ENCODE results near the gene FAM184B. TPM values are rescaled to one million over a fixed set of nuclear protein-coding genes. Genes with fewer than 3 reads are reported as not detected.

The FAM184B gene
- total RNA-seq, 1 experiment from 2014 or later, result 0.09 TPM

DNA sequence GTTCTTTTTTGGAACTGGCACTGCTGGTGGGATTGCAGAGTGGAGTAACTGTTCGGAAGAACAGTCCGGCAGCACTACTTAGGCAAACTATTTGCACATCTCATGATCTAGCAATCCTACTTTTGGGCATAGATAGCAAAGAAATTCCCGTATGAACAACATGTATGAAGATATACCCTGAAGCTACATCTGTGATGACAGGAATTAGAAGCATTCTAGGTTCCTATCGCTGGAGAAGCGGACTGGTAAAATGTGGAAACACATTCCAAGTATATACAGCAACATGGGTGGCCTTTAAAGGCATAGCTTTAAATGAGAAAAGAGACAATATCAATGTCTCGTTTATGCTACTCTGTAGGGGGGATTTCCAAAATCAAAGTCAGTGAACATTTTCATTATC, 26.0 kb upstream of the FAM184B start:
- H4K91ac ChIP-seq (ENCODE audit: insufficient read length, low read depth, low read length), result no peak overlapping the region
- no peak overlapping the region; a peak in 1 of 7 replicates for H3K27ac Mint-ChIP-seq
- H3K27me3 ChIP-seq (ENCODE audit: insufficient read depth, low read length), result no peaks in the 10 kb centered on the region
- H2AFZ ChIP-seq (ENCODE audit: low read length), result no peak overlapping the region
- H3K56ac ChIP-seq (ENCODE audit: insufficient read length, low read depth, low read length), result no peak overlapping the region
- H3K27ac ChIP-seq (ENCODE audit: insufficient read length, low read depth, low read length), result no peak overlapping the region
- H2BK5ac ChIP-seq (ENCODE audit: insufficient read length, low read length), result no peak overlapping the region
- no peak for DNase-seq
- no peak overlapping the region for H3K18ac ChIP-seq (ENCODE audit: insufficient read length, low read depth, low read length)
- peak overlapping the region; percentile 1 to 73; a peak in 1 of 5 replicates for H3K4me3 Mint-ChIP-seq
- no peak overlapping the region for H2BK15ac ChIP-seq (ENCODE audit: low read depth, low read length)
- peaks cover 27 to 28% of the 10 kb centered on the region in 2 experiments for H3K4me1 Mint-ChIP-seq
- peaks cover 40 to 66% (median 40%) of the 10 kb centered on the region in 3 experiments for H3K36me3 Mint-ChIP-seq (ENCODE audit: insufficient read depth in 1 of 3, low read depth in 3 of 3)
- H3K79me1 ChIP-seq (ENCODE audit: insufficient read depth, low read depth, low read length, poor library complexity, severe bottlenecking), result no peaks in the 10 kb centered on the region
- no peaks in the 10 kb centered on the region for H4K20me1 ChIP-seq (ENCODE audit: control insufficient read depth, insufficient read depth, insufficient read length)
- H3T11ph ChIP-seq (ENCODE audit: low read length), result no peak overlapping the region
- no peak overlapping the region for H2BK12ac ChIP-seq (ENCODE audit: insufficient read length, low read depth, low read length)
- H3K27me3 Mint-ChIP-seq (ENCODE audit: low read depth), result no peaks in the 10 kb centered on the region
- H3K14ac ChIP-seq (ENCODE audit: insufficient read depth, low read length), result no peak overlapping the region
- no peaks in the 10 kb centered on the region for H3K9me3 ChIP-seq (ENCODE audit: control insufficient read depth, low read depth, low read length)
- no peak overlapping the region for H2BK20ac ChIP-seq (ENCODE audit: low read depth, low read length, poor library complexity, severe bottlenecking)
- H4K5ac ChIP-seq (ENCODE audit: insufficient read length, low read depth, low read length), result no peak overlapping the region
- H3K23me2 ChIP-seq (ENCODE audit: insufficient read length, low read depth, low read length, poor library complexity, severe bottlenecking), result peaks cover 3% of the 10 kb centered on the region
- H4K8ac ChIP-seq (replicated peaks; ENCODE audit: insufficient read length, low read depth, low read length), result no peak overlapping the region
- peaks cover 2% of the 10 kb centered on the region; the same call in 1 of the 2 replicates for H3K4me1 ChIP-seq (ENCODE audit: insufficient read depth, low read length)
- no peak overlapping the region for H3K9ac ChIP-seq (ENCODE audit: extremely low read depth, insufficient read length, low read length)
- peaks cover 29% of the 10 kb centered on the region; the same call in 1 of the 2 replicates for H3K79me2 ChIP-seq (ENCODE audit: insufficient read depth, low read length)
- peak overlapping the region; percentile 38 for H3K4me2 ChIP-seq (ENCODE audit: insufficient read depth, insufficient read length, low read length)
- H2BK120ac ChIP-seq (ENCODE audit: low read depth, low read length, poor library complexity, severe bottlenecking), result no peak overlapping the region
- H3K4ac ChIP-seq (ENCODE audit: low read depth, low read length), result no peak overlapping the region
- no peak overlapping the region for H2AK5ac ChIP-seq (ENCODE audit: insufficient read length, low read length)
- no CpG with 5 or more reads among the region's 6 CpGs for WGBS (ENCODE audit: extremely low coverage, insufficient read length, low lambda C conversion rate)
- peaks cover 0 to 6% of the 10 kb centered on the region in 2 experiments; a peak in 1 of 5 replicates for H3K9me3 Mint-ChIP-seq
- no peak overlapping the region for H3K23ac ChIP-seq (ENCODE audit: insufficient read length, low read depth, low read length)
- TF ChIP-seq CTCF (conservative IDR thresholded peaks at IDR 0.05), result no peak
